ENCODE results near the gene ADRA2B.

The ADRA2B gene

GRCh38 chr2:96136129-96136720 lies 19.9 kb upstream of the ADRA2B start:
- DNase-seq, result no peak

DNA sequence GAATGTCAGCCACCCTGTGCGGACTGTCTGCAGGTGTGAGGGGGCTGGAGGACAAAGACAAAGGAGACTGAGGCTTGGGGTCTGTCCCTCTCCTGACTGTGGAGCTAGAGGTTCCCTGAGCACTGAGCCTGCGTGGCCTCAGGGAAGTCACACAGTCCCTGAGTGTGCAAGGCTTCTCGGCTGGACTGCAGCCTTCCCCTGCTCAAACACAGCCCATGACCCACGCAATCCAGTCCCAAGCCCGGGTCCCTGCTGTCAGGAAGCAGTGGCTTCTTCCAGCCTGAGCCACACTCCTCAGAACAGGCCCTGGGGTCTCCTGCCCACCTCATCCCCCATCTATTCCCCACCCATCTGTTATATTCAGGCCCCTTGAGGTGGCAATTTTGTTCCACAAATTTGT lies 19.2 kb upstream of the ADRA2B start:
- DNase-seq, result no peak

GRCh38 chr2:96135171-96135570 lies 18.8 kb upstream of the ADRA2B start:
- DNase-seq, result no peak

GRCh38 chr2:96134421-96134820 lies 18.1 kb upstream of the ADRA2B start:
- no peak for DNase-seq

DNA sequence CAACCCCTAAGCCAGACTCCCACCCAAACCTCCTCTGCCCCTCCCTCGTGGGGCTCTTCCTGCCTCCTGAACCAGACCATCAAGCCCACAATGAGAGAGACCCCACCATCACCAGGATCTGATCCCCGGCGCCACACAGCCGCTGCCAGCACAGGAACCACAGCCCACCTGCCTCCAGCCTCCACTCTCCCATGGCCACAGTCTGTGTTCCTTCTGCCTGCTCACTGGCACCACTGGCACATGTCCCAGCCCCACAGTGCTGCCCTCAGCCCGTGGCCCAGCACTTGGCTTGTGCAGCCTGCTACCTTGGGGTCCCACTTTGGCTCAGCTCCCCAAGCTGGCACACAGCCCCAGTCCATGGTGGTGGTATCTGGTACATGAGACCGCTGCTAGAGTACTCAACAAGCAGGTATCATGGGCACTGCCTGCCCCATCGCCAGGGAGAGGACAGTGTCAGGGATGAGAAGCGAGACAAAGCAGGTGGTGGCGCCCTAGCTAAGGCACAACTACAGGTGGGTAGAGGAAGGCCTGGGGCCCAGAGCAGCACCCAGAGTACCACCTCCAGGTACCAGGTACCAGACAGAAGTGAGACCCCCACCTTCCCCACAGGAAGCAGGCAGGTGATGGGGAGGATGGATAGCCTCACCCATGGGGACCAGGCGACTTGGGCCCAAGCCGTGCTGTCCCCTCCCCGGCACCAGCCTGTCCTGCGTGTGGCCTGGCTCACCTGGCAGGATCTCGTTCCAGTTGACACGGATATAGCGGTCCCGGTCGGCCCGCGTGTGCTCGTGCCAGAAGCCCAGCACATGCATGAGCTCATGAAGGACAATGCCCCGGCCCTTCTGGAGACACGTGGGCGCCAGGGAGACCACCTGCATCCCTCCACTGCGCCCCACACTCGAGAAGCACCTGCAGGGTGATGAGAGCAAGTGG lies 15.7 kb upstream of the ADRA2B start:
- no peak for DNase-seq

DNA sequence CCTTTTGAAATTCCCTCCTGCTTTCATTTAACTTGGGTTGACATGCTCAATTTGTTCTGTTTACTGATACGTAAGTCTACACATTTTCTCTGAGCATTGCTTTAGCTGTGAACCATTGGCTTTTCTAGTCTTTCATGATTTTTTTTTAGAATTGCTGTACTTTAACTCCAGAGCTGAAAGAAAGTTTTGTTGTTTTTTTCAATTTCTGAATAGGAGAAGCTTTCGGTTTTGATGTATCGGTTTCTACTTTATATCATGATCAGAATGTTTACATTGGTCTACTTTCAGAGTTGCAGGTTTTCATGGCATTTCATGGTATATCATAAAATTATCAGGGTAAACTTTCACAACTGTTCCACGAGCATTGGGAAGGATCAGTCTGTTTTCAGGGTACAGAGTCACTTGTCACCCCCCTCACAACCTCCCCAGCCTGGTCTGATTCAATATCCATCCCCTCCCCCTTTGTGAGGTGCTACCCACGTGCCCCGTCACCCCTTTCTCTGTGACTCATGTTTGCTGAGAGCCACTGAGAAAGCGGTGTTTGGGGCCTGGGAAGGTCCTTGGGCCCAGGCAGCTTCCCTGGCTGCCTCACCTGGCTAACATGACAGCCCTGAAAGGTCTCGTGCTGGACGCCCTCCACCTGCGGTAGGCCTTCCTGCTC lies 14.9 kb upstream of the ADRA2B start:
- no peak for DNase-seq

DNA sequence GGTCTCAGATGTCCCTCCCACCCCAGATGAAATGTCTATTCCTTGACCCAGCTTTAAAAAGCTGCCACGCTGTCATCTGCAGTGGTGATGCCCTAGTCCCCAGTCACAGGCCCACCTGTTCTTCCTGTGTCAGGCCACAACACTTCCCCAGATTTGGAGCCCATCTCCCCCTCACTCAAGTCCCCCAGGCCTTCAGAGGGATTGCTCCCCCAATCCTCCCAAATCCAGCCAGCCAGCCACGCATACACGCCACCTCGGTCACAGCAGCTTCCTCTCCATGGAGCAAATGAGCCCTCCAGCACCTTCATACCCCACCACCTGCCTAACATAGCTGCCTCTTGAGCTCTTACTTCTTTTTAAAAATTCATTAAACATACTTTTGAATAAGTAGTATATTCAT lies 14.1 kb upstream of the ADRA2B start:
- DNase-seq, result no peak

DNA sequence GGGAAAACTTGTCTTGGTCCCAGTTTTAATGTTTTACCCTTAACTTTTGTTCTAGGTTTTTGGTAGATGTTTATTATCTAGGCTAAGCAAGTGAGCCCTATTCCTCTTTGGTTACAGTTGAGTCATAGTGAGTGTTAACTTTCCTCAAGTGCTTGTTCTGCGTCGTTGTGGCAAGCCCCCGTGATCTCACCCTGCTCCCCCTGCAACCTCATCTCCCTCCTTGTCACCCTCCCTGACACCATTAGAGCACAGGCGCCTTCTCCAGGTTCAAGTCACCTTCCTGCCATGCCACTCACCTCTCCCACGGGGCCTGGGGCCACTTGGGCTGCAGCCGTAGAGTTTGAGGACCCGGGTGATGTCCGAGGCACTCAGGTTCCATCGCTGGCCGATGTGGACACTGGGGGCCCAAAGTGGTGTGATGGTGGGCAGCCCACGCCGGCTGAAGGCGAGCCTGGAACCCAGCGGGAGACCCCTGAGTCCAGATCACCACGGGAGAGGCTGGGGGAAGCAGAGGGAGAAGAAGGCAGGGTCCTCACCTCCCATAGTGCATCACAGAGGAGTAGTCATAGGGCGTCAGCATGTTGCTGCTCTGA lies 13.3 kb upstream of the ADRA2B start:
- DNase-seq, result no peak

- DNase-seq, result no peak
Measured at GRCh38 chr2:96128456-96128855, 12.1 kb upstream of the ADRA2B start.

- DNase-seq, result no peak
Measured at GRCh38 chr2:96124406-96125265, 8.3 kb upstream of the ADRA2B start.

GRCh38 chr2:96123936-96124335 lies 7.6 kb upstream of the ADRA2B start:
- no peak for DNase-seq

DNA sequence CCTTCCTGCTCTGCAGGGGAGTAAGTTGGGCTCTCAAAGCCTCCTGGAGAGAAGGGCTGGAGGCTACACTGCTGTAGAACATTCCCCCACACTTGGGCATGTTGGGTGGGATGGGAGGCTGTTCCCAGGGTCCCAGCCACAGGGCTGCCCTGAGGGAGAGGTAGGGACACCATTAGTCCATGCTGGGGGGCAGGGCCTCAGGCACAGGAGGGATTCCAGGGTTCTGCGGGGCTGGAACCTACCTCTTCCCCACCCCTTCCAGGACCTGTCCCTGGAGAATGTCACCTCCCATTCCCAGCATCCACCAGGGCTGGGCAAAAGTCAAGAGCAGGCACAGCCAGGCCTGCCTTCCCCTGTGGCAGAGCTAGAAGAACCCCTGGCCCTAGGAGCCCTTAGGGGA lies 6.9 kb upstream of the ADRA2B start:
- no peak for DNase-seq

DNA sequence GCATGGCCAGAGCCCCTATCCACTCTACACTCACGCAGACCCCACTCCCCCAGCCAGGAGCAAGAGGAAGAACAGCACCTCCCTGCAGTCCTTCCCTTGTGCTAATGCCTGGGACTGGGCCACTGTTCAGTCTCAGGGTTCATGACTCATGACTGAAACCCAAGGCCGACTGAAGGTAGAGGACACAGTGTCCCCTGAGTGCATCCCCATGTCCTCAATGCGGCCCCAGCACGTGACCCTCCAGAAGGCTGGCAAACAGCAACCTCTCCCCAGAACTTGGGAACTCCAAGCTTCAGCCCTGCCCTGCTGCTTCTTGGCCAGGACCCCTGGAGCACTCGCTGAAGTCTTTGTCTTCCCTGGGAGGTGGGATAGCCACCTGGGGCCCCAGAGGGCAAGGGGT lies 6.0 kb upstream of the ADRA2B start:
- DNase-seq, result no peak

GRCh38 chr2:96121414-96121813 lies 5.0 kb upstream of the ADRA2B start:
- no peak for DNase-seq

GRCh38 chr2:96120991-96121390 lies 4.6 kb upstream of the ADRA2B start:
- DNase-seq, result no peak

DNA sequence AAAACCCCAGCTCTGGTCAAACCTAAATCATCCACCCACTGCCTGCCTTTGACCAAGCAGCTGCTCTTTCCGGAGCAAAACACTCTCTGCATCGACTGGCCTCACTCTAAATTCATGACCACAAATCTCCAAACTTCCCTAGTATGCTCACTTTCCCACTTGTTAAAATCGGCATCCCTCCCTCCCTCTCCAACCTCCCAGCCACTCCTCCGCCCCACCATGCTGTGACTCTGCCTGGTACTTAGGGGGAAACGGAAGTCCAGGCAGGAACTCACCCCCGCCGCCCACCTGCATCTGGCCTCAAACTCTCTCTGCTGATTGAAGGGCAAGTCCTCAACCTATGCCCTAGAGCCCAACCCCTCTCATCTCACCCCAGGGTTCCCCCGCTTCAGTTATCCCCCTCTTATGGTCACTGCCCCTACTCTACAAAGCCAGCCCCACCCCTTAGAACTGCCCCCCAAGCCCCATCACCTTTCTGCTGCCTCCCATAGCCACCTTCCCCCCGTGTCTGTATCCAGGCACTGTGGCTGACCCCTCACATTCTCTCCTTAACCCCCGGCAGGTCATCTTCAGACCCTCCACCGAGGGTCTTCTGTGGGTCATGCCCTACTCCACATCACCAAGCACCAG lies 3.8 kb upstream of the ADRA2B start:
- DNase-seq, result no peak

DNA sequence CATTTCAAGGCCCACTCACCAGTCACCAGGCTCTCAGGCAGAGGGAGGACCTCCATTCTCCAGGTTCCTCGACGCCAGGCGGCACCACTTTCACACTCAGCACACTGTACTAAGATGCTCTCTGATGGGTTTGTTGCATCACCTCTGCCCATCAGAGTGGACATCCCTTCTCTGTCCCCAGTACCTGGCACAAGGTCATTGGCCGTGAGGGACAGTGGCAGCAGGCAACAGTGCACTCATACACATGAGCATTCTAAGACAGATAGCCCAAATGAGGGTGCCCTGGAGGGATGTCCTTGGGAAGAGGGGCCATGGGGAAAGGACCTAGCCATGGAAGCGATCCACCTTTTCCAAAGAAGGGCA lies 3.0 kb upstream of the ADRA2B start:
- no peak for DNase-seq

- no peak for DNase-seq
Measured at GRCh38 chr2:96118698-96119388, 2.5 kb upstream of the ADRA2B start.

DNA sequence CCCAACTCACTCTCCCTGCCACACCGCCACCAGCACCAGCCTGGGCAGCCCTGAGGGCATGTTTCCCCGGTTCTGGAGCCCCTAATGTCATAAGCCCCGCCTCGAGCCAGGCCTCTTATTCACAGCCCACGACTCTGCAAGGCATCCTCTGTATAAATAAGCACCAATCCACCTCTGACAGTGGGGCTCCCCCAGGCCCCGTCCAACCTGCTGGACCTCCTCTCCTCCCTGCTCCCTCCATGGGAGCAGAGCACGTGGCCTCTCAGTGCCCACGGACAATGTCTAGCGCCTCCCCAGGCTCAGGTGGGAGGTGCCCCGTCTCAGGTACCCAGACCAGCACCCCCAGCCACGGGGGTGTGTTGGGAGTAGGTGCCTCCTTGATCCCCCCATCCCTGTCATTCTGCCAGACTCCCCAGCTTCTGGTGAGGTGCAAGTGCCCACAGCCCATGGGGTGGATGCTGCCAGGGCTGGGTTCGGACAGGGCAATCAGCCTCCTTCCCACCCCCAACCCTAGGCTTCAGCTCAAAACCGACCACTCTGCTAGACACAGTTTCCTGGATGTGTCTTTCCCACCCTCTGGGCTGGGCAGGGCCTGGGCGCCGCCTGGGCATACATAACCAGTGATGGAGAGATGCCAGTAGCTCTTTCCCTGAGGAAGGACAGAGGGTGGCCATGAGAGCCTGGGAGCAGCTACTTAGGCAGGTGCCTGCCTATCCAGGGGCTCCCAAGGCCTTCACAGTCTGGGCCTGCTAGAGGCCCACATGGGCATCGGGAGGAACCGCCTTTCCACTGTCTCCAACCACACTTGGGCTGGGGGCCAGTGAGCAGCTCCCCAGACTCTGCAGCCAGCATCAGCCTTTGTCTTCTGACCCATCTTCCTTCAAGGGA lies 1.6 kb upstream of the ADRA2B start:
- DNase-seq, result no peak

DNA sequence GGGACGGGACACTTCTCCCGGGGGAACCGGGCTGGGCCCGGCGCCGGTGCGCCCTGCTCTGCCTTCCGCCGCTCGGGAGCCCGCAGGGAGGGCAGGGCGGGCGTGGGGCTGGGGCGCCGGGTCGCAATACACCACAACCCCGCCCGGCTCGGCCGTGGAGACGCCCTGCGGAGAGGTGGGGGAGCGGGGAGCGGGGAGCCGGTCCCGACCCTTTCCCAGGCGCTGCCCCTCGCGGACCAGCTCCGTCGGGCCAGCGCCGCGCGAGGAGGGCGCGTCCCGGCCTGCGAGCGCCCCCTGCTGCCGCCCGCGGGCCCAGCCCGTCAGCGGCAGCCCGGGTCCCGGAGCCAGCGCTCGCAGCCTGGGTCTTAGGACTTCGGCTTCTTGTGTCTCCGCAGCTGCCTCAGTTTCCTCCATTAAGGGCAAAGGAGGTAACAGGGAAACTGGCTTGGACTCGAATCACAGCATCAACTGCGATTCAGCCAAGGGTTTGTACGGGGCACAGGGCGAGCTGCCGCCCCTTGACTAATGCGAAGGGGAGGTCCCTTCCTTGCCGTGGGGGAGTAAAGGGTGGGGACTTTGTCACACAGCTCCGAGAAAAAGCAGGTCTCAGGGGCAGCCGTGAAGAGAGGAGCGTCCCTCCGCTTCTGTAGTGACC lies 635 bp upstream of the ADRA2B start:
- peak; percentile 61 for DNase-seq
